ENCODE data around the gene PUS10. TPM values are rescaled to one million over a fixed set of nuclear protein-coding genes. Genes with fewer than 3 reads are reported as not detected.
"Not testable (repeated sequence)": the region's sequence is repeated elsewhere in the genome, so short reads cannot be mapped to it uniquely, and the experiment has no call there.

The PUS10 gene
- total RNA-seq, 1 experiment from 2014 or later: 12.1 TPM

GRCh38 chr2:60987041-60987440 is 31.0 kb downstream of the PUS10 start:
- BruUV-seq (replicated peaks): no TSS peak
- Mint-ChIP-seq H3K4me3 (ENCODE audit: unreplicated experiment) (no peak overlapping the region), H3K9me3 (ENCODE audit: unreplicated experiment) (no peaks in the 10 kb centered on the region), H3K36me3 (ENCODE audit: insufficient read depth, unreplicated experiment) (peaks cover 6% of the 10 kb centered on the region), H3K27ac (ENCODE audit: unreplicated experiment) (no peak overlapping the region), H3K27me3 (ENCODE audit: insufficient read depth, unreplicated experiment) (no peaks in the 10 kb centered on the region), H3K4me1 (ENCODE audit: low read depth, unreplicated experiment) (no peaks in the 10 kb centered on the region)
- peaks cover 11% of the 10 kb centered on the region for H3K9me3 ChIP-seq
- no peak overlapping the region for H3K4me3 ChIP-seq (ENCODE audit: low read depth, low read length)
- no peak for DNase-seq
- H3K27me3 ChIP-seq (replicated peaks; ENCODE audit: control insufficient read depth, insufficient read depth, low read length): no peaks in the 10 kb centered on the region
- TF ChIP-seq CTCF (IDR thresholded peaks at IDR 0.05; ENCODE audit: insufficient read depth in 1 of 2, low read depth in 1 of 2, low read length in 1 of 2, severe bottlenecking in 1 of 2, unreplicated experiment in 1 of 2): no peak
- intact Hi-C loops (cut with micrococcal nuclease; ENCODE audit: unreplicated experiment): no loop called here
- no peaks in the 10 kb centered on the region for H3K4me1 ChIP-seq
- ChIA-PET POLR2A (interaction anchor here (0.6 kb wide), 1 partner anchor 116 kb away, joined by 4 read pairs; no protein-coding TSS in a partner anchor), CTCF (no interaction called here)
- H3K36me3 ChIP-seq (ENCODE audit: control insufficient read depth, insufficient read depth, low read length): no peaks in the 10 kb centered on the region

GRCh38 chr2:60984720-60985119 is 33.3 kb downstream of the PUS10 start:
- H3K27me3 Mint-ChIP-seq (ENCODE audit: insufficient read depth, unreplicated experiment): no peaks in the 10 kb centered on the region
- H3K4me3 Mint-ChIP-seq (ENCODE audit: unreplicated experiment): no peak overlapping the region
- no peaks in the 10 kb centered on the region for H3K9me3 Mint-ChIP-seq (ENCODE audit: unreplicated experiment)
- no peak overlapping the region for H3K4me3 ChIP-seq (ENCODE audit: low read depth, low read length)
- DNase-seq: no peak
- intact Hi-C loops (cut with micrococcal nuclease; ENCODE audit: unreplicated experiment): no loop called here
- ChIA-PET POLR2A (no interaction called here), CTCF (no interaction called here)
- no TSS peak for BruUV-seq (replicated peaks)
- no peak for TF ChIP-seq CTCF (IDR thresholded peaks at IDR 0.05; ENCODE audit: insufficient read depth in 1 of 2, low read depth in 1 of 2, low read length in 1 of 2, severe bottlenecking in 1 of 2, unreplicated experiment in 1 of 2)
- H3K27me3 ChIP-seq (replicated peaks; ENCODE audit: control insufficient read depth, insufficient read depth, low read length): no peaks in the 10 kb centered on the region
- H3K36me3 ChIP-seq (ENCODE audit: control insufficient read depth, insufficient read depth, low read length): no peaks in the 10 kb centered on the region
- H3K27ac Mint-ChIP-seq (ENCODE audit: unreplicated experiment): no peak overlapping the region
- H3K4me1 Mint-ChIP-seq (ENCODE audit: low read depth, unreplicated experiment): no peaks in the 10 kb centered on the region
- no peaks in the 10 kb centered on the region for H3K9me3 ChIP-seq
- no peaks in the 10 kb centered on the region for H3K4me1 ChIP-seq
- H3K36me3 Mint-ChIP-seq (ENCODE audit: insufficient read depth, unreplicated experiment): no peaks in the 10 kb centered on the region

GRCh38 chr2:60982066-60982465 is 36.0 kb downstream of the PUS10 start:
- H3K9me3 ChIP-seq; CTCF ChIA-PET; H3K9me3 Mint-ChIP-seq (ENCODE audit: unreplicated experiment); BruUV-seq (replicated peaks); DNase-seq; H3K27me3 Mint-ChIP-seq (ENCODE audit: insufficient read depth, unreplicated experiment); H3K4me3 ChIP-seq (ENCODE audit: low read depth, low read length); intact Hi-C loops (cut with micrococcal nuclease; ENCODE audit: unreplicated experiment); H3K36me3 Mint-ChIP-seq (ENCODE audit: insufficient read depth, unreplicated experiment); H3K4me3 Mint-ChIP-seq (ENCODE audit: unreplicated experiment); H3K4me1 Mint-ChIP-seq (ENCODE audit: low read depth, unreplicated experiment); H3K27ac Mint-ChIP-seq (ENCODE audit: unreplicated experiment); H3K4me1 ChIP-seq; POLR2A ChIA-PET; H3K36me3 ChIP-seq (ENCODE audit: control insufficient read depth, insufficient read depth, low read length); H3K27me3 ChIP-seq (replicated peaks; ENCODE audit: control insufficient read depth, insufficient read depth, low read length): not testable (repeated sequence)

Data from Caco-2 (cell line).